NB4 (cell line): ENCODE measurements around the gene COL4A1.

Experiments used
- POLR2A ChIP-seq: IDR thresholded peaks from 2 replicates; pipeline ENCODE4 v1.6.1; 2011; ENCODE audit warnings: mild to moderate bottlenecking; ENCODE audit not compliant: insufficient read length; ENCODE audit errors: extremely low read depth
- TF ChIP-seq, protein P1 (sequence below): IDR thresholded peaks from one replicate; pipeline ENCODE4 v1.5.1; 2012; ENCODE audit warnings: low read depth, low read length

DNA sequence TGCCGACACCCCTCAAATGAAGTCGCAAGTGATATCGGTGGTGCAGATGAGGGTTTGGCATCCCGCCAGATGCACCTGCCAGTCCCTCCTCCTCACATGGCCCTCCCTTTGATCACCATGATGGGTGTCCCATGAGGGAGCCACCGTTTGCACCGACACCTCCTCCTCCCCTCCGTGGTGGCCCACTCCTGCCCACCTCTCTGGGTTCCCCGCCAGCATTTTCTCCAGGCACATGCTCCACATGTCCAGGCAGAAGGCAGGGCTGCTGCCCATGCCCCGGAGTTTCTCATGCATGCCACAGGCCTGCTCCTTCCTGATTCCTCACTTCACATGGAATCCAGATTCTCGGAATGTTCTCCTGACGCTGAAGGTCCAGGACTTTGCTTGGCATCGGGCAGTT is 49.4 kb upstream of the COL4A1 start:
- TF ChIP-seq, protein P1, sequence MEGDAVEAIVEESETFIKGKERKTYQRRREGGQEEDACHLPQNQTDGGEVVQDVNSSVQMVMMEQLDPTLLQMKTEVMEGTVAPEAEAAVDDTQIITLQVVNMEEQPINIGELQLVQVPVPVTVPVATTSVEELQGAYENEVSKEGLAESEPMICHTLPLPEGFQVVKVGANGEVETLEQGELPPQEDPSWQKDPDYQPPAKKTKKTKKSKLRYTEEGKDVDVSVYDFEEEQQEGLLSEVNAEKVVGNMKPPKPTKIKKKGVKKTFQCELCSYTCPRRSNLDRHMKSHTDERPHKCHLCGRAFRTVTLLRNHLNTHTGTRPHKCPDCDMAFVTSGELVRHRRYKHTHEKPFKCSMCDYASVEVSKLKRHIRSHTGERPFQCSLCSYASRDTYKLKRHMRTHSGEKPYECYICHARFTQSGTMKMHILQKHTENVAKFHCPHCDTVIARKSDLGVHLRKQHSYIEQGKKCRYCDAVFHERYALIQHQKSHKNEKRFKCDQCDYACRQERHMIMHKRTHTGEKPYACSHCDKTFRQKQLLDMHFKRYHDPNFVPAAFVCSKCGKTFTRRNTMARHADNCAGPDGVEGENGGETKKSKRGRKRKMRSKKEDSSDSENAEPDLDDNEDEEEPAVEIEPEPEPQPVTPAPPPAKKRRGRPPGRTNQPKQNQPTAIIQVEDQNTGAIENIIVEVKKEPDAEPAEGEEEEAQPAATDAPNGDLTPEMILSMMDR = no peak
- no peak for TF ChIP-seq POLR2A
